AG04449 (cell line): ENCODE measurements around the gene ACSL3.

Experiments used
- CTCF ChIA-PET: fragments of 350-600 bp; formaldehyde crosslinking; extraction: SDS; loops from one replicate; lab custom pipeline; 2021; ENCODE audit warnings: antibody characterized with exemption; lab: Yijun Ruan, JAX
- POLR2A ChIA-PET: fragments of 400-600, 350-600 bp; formaldehyde crosslinking; extraction: SDS; loops from one replicate; lab custom pipeline; 2020; ENCODE audit warnings: antibody characterized with exemption, inconsistent platforms; lab: Yijun Ruan, JAX
- DNase-seq: peaks from one replicate; pipeline ENCODE4 v3.0.0-alpha.2; 2010; ENCODE audit warnings: low read depth, low spot score
- H3K4me3 ChIP-seq: 2 replicates; pipeline ENCODE4 v1.5.1; 2011; ENCODE audit warnings: low read depth, mild to moderate bottlenecking, control low read depth, low read length
- TF ChIP-seq, protein P1 (sequence below): IDR thresholded peaks from one replicate; pipeline ENCODE4 v1.5.1; 2011; ENCODE audit warnings: mild to moderate bottlenecking, moderate library complexity, low read length, control low read depth, inconsistent platforms; ENCODE audit not compliant: insufficient read depth; ENCODE audit errors: missing control alignments

Gene ACSL3

GRCh38 chr2:222860740-222861410 is at the start of gene ACSL3:
Gene ACSL3 (plus strand): TSS chr2:222861036. CDS start chr2:222908773, 47,737 bp downstream.
- CTCF ChIA-PET, result interaction anchor here (1.0 to 4.6 kb wide), 8 partner anchors 10 to 173 kb away, joined by 3 to 45 read pairs (median 6); no protein-coding TSS in a partner anchor
- DNase-seq, result no peak
- TF ChIP-seq, protein P1, sequence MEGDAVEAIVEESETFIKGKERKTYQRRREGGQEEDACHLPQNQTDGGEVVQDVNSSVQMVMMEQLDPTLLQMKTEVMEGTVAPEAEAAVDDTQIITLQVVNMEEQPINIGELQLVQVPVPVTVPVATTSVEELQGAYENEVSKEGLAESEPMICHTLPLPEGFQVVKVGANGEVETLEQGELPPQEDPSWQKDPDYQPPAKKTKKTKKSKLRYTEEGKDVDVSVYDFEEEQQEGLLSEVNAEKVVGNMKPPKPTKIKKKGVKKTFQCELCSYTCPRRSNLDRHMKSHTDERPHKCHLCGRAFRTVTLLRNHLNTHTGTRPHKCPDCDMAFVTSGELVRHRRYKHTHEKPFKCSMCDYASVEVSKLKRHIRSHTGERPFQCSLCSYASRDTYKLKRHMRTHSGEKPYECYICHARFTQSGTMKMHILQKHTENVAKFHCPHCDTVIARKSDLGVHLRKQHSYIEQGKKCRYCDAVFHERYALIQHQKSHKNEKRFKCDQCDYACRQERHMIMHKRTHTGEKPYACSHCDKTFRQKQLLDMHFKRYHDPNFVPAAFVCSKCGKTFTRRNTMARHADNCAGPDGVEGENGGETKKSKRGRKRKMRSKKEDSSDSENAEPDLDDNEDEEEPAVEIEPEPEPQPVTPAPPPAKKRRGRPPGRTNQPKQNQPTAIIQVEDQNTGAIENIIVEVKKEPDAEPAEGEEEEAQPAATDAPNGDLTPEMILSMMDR, result no peak
- POLR2A ChIA-PET, result interaction anchor here (1.0 to 1.5 kb wide), 4 partner anchors 10 to 153 kb away, joined by 5 to 7 read pairs (median 6); no protein-coding TSS in a partner anchor
- H3K4me3 ChIP-seq, result peak within 1 kb of the TSS; percentile 77

DNA sequence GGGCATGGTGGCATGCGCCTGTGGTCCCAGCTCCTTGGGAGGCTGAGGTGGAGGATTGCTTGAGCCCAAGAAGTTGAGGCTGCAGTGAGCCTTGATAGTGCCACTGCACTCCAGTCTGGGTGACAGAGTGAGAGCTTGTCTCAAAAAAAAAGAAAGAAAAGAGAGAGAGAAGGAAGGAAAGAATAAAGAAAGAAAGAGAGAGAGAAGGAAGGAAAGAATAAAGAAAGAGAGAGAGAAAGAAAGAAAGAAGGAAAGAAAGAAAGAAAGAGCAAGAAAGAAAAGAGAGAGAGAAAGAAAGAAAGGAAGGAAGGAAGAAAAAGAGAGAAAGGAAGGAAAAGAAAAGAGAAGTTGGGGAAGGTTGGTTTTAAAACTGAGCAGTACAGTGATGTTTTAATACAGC is 49.0 kb upstream of the ACSL3 start:
- no peak for DNase-seq
- POLR2A ChIA-PET, result interaction anchor here (0.7 kb wide), 1 partner anchor 75 kb away, joined by 4 read pairs; no protein-coding TSS in a partner anchor
- CTCF ChIA-PET, result interaction anchor here (0.7 kb wide), 1 partner anchor 15 kb away, joined by 3 read pairs; no protein-coding TSS in a partner anchor

DNA sequence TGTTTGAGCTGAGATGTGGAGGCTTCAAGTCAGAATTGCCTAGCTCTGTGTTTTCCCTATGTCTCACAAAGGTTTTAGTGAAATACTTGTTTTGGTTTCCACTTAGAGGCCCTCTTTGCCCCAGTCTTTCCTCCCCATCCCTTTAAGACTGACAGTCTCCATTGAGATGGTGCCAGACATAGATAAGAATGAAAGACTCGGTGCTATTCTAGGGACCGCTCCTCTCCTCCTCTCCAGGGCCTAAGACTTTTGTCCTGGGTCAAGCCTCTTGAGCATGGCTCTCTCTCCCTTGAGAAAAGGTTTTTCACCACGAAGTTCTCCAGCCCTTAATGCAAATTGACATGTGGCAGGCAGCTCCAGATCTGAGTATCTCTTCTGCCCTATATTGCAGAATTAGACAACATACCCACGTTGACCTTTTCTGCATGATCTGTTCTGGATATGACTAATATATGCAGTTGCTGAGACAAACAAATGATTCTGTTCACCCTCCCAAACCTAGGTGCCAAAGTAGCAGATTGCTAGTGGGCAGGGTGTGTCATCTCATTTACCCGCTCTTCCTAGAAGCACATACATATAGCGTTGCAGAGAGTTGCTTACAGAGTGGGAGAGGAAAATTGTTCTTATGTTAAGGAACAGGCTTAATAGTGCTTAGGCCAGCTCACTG is 47.5 kb upstream of the ACSL3 start:
- POLR2A ChIA-PET, result no interaction called here
- CTCF ChIA-PET, result interaction anchor here (1.2 kb wide), 1 partner anchor 30 kb away, joined by 3 read pairs; no protein-coding TSS in a partner anchor
- no peak for DNase-seq
- no peak overlapping the region for H3K4me3 ChIP-seq
- TF ChIP-seq, protein P1, result no peak

More for the DNA sequence above, 49.0 kb upstream of the ACSL3 start:
- TF ChIP-seq, protein P1, result no peak
- no peak overlapping the region for H3K4me3 ChIP-seq

GRCh38 chr2:222819722-222820333 is 41.0 kb upstream of the ACSL3 start:
- ChIA-PET CTCF (no interaction called here), POLR2A (interaction anchor here (0.6 kb wide), 1 partner anchor 120 kb away, joined by 3 read pairs; no protein-coding TSS in a partner anchor)
- no peak for DNase-seq
- H3K4me3 ChIP-seq, result no peak overlapping the region
- TF ChIP-seq, protein P1, result no peak

- TF ChIP-seq, protein P1, result no peak
- no peak for DNase-seq
- CTCF ChIA-PET, result no interaction called here
- H3K4me3 ChIP-seq, result no peak overlapping the region
- POLR2A ChIA-PET, result no interaction called here
Observed at GRCh38 chr2:222823183-222823930, 37.5 kb upstream of the ACSL3 start.
